ENCODE results near the gene DNMT3B. TPM values are rescaled to one million over a fixed set of nuclear protein-coding genes. Genes with fewer than 3 reads are reported as not detected.

The DNMT3B gene
- total and polyA plus RNA-seq, 4 donors, result 0.31 to 3.1 (median 0.90) TPM

GRCh38 chr20:32775336-32775991 lies 13.3 kb downstream of the DNMT3B start:
- no peaks in the 10 kb centered on the region for H3K27me3 ChIP-seq (ENCODE audit: control insufficient read depth in 3 of 3, insufficient read depth in 3 of 3, low read length in 2 of 3)
- WGBS, 2 donors, result 86 to 88% methylated on average over 10 of the region's 10 CpGs
- H3K9ac ChIP-seq (ENCODE audit: insufficient read depth in 1 of 2, low read length in 2 of 2), result no peak overlapping the region
- DNase-seq (no peak), ATAC-seq (ENCODE audit: insufficient read depth, low FRiP score) (no peak)
- no peaks in the 10 kb centered on the region for H3K4me1 ChIP-seq (ENCODE audit: control insufficient read depth in 5 of 5, insufficient read depth in 5 of 5, low read length in 5 of 5)
- no peak for TF ChIP-seq CTCF (IDR thresholded peaks at IDR 0.05; ENCODE audit: control extremely low read depth, extremely low read depth)
- H3K36me3 ChIP-seq (ENCODE audit: control insufficient read depth in 4 of 4, insufficient read depth in 4 of 4, low read length in 4 of 4), result no peaks in the 10 kb centered on the region
- no peaks in the 10 kb centered on the region for H3K9me3 ChIP-seq (ENCODE audit: control insufficient read depth in 4 of 4, insufficient read depth in 3 of 4, low read length in 3 of 4)
- H3K27ac ChIP-seq (ENCODE audit: low read depth in 1 of 2, low read length in 1 of 2), result no peak overlapping the region
- H3K4me3 ChIP-seq, result no peak overlapping the region

- Histone ChIP-seq H3K27me3 (ENCODE audit: control insufficient read depth in 3 of 3, insufficient read depth in 3 of 3, low read length in 2 of 3) (no peaks in the 10 kb centered on the region), H3K4me3 (no peak overlapping the region), H3K27ac (ENCODE audit: low read depth in 1 of 2, low read length in 1 of 2) (no peak overlapping the region), H3K9ac (ENCODE audit: insufficient read depth in 1 of 2, low read length in 2 of 2) (no peak overlapping the region), H3K4me1 (ENCODE audit: control insufficient read depth in 5 of 5, insufficient read depth in 5 of 5, low read length in 5 of 5) (no peaks in the 10 kb centered on the region), H3K36me3 (ENCODE audit: control insufficient read depth in 4 of 4, insufficient read depth in 4 of 4, low read length in 4 of 4) (no peaks in the 10 kb centered on the region), H3K9me3 (ENCODE audit: control insufficient read depth in 4 of 4, insufficient read depth in 3 of 4, low read length in 3 of 4) (no peaks in the 10 kb centered on the region)
- TF ChIP-seq CTCF (IDR thresholded peaks at IDR 0.05; ENCODE audit: control extremely low read depth, extremely low read depth), result no peak
- ATAC-seq (ENCODE audit: insufficient read depth, low FRiP score), result no peak
- no peak for DNase-seq
- WGBS, 2 donors, result 80 to 87% methylated on average over 8 of the region's 8 CpGs
Measured at GRCh38 chr20:32777177-32777956, 15.2 kb downstream of the DNMT3B start.

- H3K36me3 ChIP-seq (ENCODE audit: control insufficient read depth in 4 of 4, insufficient read depth in 4 of 4, low read length in 4 of 4), result no peaks in the 10 kb centered on the region
- H3K27me3 ChIP-seq (ENCODE audit: control insufficient read depth in 3 of 3, insufficient read depth in 3 of 3, low read length in 2 of 3), result no peaks in the 10 kb centered on the region
- H3K4me3 ChIP-seq, result no peak overlapping the region
- 92 to 94% methylated on average over 10 of the region's 10 CpGs for WGBS, 2 donors
- H3K4me1 ChIP-seq (ENCODE audit: control insufficient read depth in 5 of 5, insufficient read depth in 5 of 5, low read length in 5 of 5), result no peaks in the 10 kb centered on the region
- ATAC-seq (ENCODE audit: insufficient read depth, low FRiP score) (no peak), DNase-seq (peak in 1 of 3 donors; percentile 24)
- H3K9me3 ChIP-seq (ENCODE audit: control insufficient read depth in 4 of 4, insufficient read depth in 3 of 4, low read length in 3 of 4), result no peaks in the 10 kb centered on the region
- H3K27ac ChIP-seq (ENCODE audit: low read depth in 1 of 2, low read length in 1 of 2), result no peak overlapping the region
- TF ChIP-seq CTCF (IDR thresholded peaks at IDR 0.05; ENCODE audit: control extremely low read depth, extremely low read depth), result no peak
- H3K9ac ChIP-seq (ENCODE audit: insufficient read depth in 1 of 2, low read length in 2 of 2), result no peak overlapping the region
Measured at GRCh38 chr20:32779500-32780211, 17.5 kb downstream of the DNMT3B start.
